ENCODE data around the gene CXCR2.
"Not testable (repeated sequence)": the region's sequence is repeated elsewhere in the genome, so short reads cannot be mapped to it uniquely, and the experiment has no call there.

DNA sequence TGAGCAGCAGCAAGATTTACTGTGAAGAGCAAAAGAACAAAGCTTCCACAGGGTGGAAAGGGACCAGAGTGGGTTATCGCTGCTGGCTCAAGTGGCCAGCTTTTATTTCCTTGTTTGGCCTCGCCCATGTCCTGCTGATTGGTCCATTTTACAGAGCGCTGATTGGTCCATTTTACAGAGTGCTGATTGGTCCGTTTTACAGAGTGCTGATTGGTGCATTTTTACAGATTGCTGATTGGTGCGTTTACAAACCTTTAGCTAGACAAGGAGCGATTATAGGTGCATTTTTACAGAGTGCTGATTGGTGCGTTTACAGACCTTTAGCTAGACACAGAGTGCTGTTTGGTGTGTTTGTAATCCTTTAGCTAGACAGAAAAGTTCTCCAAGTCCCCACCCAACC, 17.0 kb upstream of the CXCR2 start:
- TF ChIP-seq, protein P1, sequence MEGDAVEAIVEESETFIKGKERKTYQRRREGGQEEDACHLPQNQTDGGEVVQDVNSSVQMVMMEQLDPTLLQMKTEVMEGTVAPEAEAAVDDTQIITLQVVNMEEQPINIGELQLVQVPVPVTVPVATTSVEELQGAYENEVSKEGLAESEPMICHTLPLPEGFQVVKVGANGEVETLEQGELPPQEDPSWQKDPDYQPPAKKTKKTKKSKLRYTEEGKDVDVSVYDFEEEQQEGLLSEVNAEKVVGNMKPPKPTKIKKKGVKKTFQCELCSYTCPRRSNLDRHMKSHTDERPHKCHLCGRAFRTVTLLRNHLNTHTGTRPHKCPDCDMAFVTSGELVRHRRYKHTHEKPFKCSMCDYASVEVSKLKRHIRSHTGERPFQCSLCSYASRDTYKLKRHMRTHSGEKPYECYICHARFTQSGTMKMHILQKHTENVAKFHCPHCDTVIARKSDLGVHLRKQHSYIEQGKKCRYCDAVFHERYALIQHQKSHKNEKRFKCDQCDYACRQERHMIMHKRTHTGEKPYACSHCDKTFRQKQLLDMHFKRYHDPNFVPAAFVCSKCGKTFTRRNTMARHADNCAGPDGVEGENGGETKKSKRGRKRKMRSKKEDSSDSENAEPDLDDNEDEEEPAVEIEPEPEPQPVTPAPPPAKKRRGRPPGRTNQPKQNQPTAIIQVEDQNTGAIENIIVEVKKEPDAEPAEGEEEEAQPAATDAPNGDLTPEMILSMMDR (IDR thresholded peaks at IDR 0.05 in 2 of 3, conservative IDR thresholded peaks at IDR 0.05 in 1 of 3; ENCODE audit: control insufficient read depth in 2 of 3, extremely low read depth in 1 of 3, insufficient read depth in 1 of 3, low read depth in 3 of 3, low read length in 3 of 3) = not testable (repeated sequence)
- not testable (repeated sequence) for TF ChIP-seq RBBP5 (conservative IDR thresholded peaks at IDR 0.05); IRF3 (IDR thresholded peaks at IDR 0.05); MYC (IDR thresholded peaks at IDR 0.05; ENCODE audit: insufficient read depth, insufficient read length, insufficient replicate concordance, low read length, severe bottlenecking); RCOR1 (conservative IDR thresholded peaks at IDR 0.05; ENCODE audit: low read depth, low read length); RB1 (IDR thresholded peaks at IDR 0.05; ENCODE audit: borderline replicate concordance)
- TF ChIP-seq, protein P2, sequence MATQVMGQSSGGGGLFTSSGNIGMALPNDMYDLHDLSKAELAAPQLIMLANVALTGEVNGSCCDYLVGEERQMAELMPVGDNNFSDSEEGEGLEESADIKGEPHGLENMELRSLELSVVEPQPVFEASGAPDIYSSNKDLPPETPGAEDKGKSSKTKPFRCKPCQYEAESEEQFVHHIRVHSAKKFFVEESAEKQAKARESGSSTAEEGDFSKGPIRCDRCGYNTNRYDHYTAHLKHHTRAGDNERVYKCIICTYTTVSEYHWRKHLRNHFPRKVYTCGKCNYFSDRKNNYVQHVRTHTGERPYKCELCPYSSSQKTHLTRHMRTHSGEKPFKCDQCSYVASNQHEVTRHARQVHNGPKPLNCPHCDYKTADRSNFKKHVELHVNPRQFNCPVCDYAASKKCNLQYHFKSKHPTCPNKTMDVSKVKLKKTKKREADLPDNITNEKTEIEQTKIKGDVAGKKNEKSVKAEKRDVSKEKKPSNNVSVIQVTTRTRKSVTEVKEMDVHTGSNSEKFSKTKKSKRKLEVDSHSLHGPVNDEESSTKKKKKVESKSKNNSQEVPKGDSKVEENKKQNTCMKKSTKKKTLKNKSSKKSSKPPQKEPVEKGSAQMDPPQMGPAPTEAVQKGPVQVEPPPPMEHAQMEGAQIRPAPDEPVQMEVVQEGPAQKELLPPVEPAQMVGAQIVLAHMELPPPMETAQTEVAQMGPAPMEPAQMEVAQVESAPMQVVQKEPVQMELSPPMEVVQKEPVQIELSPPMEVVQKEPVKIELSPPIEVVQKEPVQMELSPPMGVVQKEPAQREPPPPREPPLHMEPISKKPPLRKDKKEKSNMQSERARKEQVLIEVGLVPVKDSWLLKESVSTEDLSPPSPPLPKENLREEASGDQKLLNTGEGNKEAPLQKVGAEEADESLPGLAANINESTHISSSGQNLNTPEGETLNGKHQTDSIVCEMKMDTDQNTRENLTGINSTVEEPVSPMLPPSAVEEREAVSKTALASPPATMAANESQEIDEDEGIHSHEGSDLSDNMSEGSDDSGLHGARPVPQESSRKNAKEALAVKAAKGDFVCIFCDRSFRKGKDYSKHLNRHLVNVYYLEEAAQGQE (IDR thresholded peaks at IDR 0.05; ENCODE audit: low read depth, low read length) = not testable (repeated sequence)
